HG03558 (cell line): ENCODE measurements around the gene FSTL4.

Experiments used
- ATAC-seq: cut with Tn5 transposase; IDR thresholded peaks from one replicate; pipeline ENCODE4 v1.9.1; 2021; ENCODE audit warnings: moderate number of reproducible peaks; ENCODE audit not compliant: unreplicated experiment; ENCODE audit errors: extremely low read depth

The FSTL4 gene

DNA sequence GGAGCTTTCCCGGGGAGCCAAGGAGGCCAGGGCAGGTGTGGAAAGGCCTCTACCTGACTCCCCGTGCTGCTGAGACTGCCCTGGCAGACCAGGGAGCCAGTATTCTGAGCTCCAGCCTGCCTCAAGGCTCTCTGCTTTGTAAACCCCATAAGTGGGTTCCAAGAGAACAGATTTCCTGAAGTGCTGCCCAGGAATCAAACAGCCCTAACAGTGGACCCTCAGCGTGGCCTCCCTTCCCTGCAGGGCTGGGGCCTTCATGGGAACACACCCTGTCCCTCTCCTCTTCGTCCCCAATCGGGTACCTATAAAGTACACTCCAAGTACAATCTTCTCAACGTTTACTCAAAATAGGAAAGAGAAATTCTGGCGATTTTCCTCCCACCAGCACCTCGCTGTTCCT is 252.5 kb downstream of the FSTL4 start:
- ATAC-seq = no peak

DNA sequence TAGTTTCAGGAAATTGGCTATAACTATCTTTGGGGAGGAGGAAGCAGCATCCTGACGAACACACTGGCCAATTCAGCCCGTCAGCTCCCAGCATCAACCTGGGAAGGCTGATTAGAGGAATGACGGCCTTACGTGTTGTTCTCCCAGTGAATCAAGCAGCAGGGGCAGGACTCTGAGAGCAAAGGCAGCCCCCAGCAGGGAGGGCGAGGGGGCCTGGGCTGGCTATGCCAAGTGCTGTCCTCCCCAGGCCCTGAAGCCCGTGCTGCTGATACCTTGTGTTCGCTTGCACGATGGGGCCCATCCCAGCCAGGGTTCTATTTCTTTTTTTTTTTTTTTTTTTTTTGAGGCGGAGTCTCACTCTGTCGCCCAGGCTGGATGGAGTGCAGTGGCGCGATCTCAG is 254.1 kb downstream of the FSTL4 start:
- no peak for ATAC-seq

DNA sequence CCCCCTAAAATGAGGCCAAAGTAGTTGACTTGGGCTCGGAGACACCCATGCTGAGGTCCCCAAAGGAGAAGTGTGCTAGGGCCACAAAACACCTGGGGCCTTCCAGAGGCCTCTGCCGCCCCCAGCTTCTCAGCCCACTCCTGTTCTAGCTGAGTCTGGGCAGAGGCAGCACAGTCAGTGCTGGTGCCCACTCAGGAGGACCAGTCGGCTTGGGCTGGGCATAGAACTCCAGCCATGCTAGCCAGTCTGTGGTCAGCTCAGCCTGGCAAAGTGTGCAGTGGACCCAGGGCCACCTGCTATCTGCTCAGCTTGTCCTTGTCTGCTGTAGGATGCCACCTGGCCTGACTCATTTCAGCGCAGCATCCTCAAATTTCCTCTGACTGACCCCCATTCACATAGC is 254.6 kb downstream of the FSTL4 start:
- no peak for ATAC-seq

DNA sequence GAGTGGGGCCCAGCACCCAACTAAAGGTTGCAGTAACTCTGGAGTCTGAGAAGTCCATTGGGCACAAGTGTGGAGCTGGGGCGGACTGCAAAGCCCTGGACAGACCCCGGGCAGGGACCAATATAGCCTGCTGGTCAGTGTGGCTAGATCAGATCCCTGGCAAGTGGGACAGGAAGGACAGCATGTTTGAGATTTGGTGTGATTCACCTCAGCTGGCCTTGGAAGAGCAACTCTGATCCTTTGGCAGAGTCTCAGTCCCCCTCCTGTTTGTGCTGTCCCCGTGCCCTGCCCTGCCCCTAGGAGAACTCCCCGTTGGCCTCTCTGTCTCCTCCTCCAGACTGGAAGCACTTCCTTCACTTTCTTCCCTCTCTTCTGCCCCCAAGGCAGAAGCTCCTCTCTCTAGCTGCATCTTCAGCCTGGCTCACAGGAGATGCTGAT is 255.3 kb downstream of the FSTL4 start:
- ATAC-seq = no peak

DNA sequence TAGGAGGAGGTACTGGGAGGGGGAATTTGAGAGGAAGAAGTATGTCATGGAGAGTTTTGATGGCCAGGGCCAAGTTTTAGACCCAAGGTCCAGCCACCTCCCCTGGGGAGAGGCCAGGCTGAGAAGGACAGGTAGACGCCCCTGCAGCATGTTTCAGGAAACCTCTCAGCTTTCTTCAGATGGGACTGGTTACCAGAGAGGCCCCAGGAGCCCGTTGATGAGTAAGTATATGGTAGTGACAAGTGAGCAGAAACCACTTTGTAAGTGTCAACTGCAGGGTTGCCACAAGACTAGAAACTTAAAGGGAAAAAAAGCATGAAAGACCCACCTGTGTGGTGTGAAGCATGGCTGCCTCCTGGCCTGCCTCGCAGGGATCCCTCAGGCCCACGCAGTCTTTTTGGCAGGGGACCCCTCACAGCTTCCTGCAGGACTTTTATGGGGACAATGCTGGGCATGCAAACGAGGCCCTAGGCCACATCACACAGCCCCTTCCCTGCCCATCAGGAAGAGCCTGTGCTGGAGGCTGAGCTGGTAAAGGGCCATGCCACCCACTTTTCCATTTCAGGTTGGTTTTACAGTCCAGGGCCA is 255.9 kb downstream of the FSTL4 start:
- ATAC-seq = no peak

DNA sequence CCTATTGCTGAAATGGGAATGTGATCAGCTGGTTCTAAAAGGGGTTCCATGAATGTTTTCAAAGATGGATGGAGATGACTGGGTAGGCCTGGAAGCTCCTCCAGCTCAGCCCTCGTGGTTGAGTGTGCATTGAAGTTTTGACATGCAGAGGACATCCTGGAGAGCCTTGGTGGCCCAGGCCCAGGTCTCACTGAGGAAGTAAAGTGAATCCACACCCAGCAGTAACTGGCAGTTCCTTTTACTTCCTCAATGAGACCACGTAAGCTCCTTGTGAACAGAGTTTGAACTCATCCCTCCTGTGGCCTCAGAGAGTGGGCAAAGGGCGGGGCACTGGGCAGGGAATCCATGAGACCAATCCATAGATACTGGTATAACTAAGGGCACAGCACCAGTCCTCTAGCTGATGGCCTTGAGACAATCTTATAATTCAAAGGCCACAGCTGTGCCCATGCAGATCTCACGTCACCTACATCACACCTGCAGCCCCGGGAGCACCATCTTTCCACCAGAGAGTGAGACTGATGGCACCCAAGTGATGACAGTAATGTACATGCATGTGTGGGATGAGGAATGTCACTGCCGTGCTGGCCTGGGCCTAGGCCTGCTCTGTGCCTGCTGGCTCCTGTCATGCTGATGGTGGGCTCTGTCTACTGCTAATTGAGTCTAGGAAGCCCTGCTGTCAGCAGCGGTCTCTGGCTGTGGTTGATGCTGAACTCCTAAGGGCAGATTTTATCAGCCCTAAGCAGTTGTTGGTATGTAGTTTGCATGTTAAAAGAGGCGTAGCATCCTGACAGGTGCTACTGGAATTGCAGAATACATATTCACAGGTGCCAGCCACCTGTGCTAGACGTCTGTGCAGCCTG is 257.8 kb downstream of the FSTL4 start:
- ATAC-seq = no peak

DNA sequence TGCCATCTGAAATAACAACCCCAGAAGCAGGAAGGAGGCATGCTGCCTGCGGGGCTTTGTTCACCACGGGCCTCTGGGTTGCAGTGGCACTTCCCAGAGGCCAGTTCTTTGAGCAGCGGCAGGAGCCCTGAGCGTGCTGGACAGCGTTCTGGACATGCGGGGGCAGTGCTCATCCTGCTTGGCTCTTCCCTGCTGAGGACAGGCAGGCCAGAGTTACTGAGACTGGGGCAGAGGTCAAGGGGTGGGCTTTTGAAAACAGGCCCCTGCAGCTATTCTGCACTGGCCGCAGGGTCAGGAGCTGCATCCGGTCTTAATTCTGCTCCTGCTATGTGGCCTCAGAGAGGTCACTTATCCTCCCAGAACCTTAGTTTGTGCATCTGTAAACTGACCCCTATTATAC is 258.6 kb downstream of the FSTL4 start:
- ATAC-seq = no peak

DNA sequence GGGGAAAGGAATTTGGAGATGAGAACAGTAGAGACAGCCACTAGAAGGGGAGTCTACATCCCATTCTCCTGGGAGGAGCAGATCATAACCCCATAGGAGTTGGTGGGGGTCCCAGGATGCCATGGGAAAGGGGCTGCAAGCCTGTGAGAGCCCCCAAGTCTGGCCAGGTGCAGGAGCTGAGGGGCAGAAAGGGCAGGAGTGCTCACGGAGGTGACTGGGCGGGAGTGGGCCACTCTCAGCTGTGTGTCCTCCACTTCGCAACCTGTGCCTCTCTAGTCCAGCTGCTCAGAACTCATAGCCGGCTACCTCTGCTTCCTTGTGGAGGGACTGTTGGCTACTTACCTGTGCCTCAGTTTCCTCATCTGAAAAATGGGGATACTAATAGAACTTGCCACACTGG is 263.9 kb downstream of the FSTL4 start:
- ATAC-seq = no peak

DNA sequence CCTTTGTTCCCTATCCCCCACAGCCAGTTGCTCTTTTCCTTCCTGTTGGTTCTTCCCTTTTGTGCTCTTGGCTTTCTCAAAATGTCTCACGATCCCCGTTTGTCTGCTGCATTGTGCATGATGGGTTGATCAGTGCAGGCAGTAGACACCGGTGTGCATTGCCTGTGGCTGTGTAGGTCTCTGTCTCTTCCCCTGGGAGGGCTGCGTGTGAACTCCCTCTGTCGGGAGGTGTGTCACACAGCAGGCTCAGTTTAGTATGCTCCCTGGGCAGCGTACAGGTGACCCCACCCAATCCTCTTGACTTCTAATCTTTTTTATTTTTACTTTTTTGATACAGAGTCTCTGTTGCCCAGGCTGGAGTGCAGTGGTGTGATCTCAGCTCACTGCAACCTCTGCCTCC is 265.3 kb downstream of the FSTL4 start:
- no peak for ATAC-seq

DNA sequence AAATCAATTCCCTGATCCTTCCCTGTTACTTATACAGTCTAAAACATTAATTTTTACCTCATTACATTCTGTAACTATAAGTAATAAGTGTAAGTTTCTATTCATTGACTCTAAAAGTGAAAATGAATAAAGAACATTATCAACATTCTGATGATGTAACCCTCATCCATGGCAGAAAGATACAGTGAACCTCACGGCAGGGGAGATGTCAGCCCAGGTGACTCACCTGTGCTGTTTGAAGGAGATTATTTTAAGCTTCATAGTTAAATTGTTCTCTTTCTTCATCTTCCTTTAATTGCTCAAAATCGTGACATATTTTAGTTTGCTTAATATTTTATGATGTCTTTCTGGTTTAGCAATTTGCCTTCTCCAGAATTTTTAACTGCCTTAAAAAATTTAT is 268.1 kb downstream of the FSTL4 start:
- no peak for ATAC-seq

DNA sequence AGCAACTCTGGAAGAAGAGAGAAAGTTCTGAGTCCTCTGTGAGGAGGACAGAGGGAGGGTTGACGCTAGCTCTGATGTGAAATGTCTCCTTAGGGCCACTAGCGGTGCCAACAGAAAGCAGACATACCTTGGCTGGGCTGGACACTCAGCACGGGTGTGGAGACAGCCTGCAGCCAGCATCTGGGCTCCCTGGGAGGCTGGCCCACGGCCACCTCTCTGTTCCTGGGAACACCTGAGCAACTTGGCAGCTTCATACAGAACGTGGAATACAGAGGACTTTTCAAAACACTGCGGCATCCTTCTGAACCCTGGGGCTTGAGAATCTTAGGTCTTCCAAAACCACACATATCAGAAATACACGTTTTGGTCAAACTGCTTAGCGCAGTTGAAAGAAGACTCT is 269.1 kb downstream of the FSTL4 start:
- no peak for ATAC-seq

DNA sequence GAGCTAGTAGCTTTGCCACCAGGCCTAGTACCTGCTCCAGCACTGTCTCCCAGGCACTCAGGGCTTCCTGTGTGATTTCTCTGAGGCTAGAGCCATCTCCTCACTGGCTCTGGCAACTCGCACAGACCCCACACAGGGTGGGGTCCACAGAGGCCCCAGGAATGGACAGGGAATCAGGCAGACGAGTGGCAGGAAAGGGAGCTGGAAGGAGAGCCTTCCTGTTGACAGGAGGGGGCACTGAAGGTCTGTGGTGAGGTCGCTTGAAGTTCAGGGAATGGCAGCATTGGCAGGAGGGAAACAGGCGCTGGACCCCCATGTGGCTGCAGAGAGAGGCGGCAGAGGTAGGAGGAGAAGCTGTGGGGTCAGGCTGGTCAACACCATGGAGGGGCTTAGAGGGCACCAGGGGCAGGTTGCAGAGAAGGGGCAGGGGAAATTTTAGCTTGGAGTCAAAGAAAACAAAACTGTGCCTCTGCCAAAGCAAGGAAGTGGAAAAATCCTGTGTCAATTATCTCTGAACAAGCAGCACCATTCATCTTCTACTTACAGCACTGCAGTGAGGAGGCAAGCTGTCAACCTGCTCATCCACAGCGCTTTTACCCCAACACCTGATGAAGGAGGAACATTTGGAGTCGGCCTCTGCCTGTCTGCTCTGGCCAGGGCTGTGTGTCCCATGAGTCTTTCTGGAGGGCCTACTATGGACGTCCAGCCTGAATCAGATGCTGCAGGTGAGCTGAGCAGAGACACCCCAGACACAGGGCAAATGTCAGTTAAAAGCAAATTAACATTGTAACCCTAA is 270.2 kb downstream of the FSTL4 start:
- ATAC-seq = no peak

DNA sequence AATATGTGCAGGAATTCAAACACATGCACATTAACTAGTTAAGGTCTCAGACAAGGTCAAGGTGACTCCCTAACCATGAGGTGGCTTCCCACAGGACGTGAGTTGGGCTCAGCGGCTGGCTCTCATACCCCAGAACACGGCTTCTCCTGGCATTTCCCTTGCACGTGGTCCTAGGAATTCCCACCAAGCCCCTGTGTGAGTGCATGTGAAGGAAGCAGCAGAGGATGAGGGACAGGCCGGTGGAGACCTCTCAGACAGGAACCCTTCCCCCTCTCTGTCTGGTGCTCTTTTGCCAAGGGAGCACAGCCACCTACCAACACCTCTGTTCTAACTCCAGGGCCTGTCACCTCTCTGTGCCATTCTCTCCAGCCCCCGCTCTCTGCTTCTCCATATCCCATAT is 271.0 kb downstream of the FSTL4 start:
- no peak for ATAC-seq

DNA sequence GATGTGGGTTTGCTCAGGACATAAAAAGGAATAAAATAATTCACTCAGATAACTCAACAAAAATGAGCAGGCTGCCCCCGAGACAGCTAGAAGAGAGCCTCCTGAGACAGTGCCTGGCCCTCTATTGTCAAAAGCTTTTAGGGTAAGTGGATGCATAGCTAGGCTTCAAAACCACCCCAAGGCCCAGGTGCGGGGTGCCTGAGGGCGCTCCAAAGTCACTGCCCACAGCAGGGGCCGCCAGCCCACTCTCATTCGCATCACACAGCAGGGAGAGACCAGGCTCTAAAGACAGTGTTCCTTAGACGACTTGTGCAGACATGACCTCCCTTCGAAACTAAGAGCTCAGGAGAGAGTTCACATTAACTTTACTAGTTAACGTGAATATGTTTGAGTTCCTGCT is 271.5 kb downstream of the FSTL4 start:
- ATAC-seq = no peak

DNA sequence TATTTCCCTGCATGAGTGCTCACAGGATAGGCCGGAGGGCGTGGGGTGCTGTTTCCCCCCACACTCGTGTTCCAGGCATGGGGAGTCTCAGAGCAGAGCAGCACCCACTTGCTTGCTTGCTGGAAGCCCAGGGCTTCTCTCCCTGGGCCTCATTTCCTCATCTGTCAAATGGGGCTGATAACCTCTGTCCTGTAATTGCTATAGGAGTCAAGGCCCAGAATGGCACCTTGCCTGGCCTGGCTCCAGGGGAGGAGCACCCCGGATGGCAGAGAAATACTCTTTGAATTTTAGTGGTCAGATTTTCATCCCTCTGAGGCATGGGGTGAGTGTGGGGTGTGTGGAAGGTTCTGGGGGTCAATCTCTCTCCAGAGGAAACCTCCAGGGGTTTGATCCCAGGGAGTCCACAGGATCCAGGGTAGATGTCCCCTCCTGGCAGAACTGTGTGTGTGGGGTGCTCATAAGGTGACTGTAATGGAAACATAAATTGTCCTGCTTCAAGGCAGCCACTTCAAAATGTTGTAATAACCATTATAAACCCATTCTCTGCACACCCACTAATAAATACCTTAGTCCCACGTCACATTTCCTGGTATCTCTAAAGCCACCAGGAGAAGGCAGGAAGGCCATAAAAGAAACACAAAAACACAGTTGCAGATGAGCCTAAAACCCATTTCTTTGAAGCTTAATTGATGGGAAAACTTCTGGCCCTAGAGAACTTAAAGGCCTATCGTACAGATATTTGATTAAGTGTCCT is 272.2 kb downstream of the FSTL4 start:
- ATAC-seq = no peak

DNA sequence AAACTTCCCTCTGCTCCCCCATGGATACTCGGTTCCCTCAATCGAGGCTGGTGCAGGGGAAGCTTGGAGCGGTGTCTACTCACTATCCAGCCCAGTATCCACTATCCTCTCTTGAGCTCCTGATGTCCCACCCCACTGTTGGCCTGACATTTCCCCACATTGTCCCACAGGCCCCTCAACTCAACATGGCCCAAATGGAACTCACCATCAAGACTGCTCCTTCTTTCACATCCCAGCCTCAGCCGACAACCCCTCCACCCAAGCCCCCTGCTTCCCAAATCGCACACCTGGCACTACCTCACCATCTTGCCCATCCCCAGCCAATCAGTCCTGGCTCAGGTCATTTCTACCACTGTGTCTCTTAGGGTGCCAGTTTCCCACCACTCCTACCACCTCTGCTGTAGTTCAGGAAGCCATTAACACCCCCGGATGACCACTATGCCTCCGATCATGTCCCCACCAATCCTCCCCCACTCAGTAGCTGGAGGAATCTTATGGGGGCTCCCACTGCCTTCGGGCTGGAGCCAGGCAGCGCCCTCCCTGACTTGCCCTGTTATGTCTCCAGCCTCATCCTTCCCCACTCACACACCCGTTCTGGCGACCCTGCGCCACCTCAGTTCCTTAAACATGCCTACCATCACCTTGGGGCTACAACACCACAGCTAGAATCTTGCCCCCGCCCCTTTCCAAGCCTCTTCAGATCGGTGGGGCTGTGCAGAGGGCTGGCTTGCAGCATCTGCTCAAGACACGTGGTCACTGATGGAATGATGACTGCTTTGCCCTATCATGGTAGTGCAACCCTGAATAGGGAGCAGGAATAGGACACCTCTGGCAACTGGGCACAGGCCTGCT is 273.6 kb downstream of the FSTL4 start:
- no peak for ATAC-seq

DNA sequence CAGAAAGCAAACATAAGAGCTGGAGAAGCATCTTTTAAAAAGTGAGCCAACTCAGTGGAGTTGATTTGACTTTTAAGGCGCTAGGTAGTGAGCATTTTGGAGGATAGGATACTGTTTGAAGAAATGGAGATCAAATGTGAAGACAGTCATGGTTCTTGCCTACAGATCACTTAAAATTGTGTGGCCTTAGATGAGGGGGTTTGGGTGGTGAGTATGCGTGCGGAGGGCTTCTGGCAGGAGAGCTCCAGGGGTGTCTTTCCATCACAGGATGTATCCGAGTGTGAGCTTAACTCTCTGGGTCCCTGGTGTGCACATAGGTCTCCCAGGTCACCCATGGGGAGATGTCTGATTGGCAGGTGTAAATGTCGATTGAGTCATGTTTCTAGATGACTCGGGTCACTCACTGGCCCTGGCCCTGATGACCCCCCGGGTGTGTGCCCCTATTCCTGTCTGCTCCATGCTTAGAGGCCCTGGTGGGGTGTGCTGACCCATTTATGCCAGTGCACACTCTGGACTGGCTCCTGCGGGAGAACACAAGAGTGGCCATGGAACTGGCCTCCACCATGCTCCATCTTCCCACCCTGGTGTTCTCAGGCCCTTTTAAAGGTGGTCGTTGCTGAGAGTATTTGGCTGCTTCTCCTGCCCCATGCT is 274.4 kb downstream of the FSTL4 start:
- ATAC-seq = no peak

DNA sequence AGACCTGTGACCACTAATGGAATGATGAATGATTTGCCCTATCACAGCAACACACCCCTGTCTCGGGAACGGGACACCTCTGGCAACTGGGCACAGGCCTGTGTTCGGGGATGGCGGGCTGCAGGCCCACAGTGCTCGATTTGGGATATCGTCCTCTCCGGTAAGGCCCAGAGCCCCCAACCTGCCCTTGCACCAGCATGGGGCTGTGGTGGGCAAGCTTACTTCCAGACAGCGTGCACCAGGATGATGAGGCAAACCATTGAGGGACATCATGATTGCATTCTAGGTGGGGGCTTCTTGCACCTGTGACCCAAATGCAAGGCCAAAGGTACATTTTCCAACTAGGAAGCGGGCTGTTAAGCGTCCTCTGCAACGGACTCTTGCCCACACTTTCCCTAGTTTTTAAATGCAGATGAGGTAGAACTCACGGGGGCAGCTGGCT is 275.4 kb downstream of the FSTL4 start:
- no peak for ATAC-seq
